Fibroblast of lung (primary cell): ENCODE data around the gene PRCC. TPM values are rescaled to one million over a fixed set of nuclear protein-coding genes. Genes with fewer than 3 reads are reported as not detected.
A peak's percentile ranks its signal among the peaks of the same experiment; 100 is the strongest.

Experiments used
- DNase-seq, 2 donors: peaks; one replicate each; pipeline versions ENCODE4 v3.0.0 to v3.0.0-alpha.2; 2010; ENCODE audit warnings: low read depth in 2 of 2
- H2AFZ ChIP-seq: 2 replicates; pipeline ENCODE4 v1.5.1; 2012; ENCODE audit warnings: low read length, control low read depth, inconsistent platforms
- H3K27ac ChIP-seq: 2 replicates; pipeline ENCODE4 v1.5.1; 2011; ENCODE audit warnings: low read length, control low read depth; ENCODE audit not compliant: insufficient read depth
- H3K27me3 ChIP-seq: 2 replicates; pipeline ENCODE4 v1.5.1; 2011; ENCODE audit warnings: mild to moderate bottlenecking, low read length; ENCODE audit not compliant: control insufficient read depth, insufficient read depth
- H3K36me3 ChIP-seq: 2 replicates; pipeline ENCODE4 v1.5.1; 2011; ENCODE audit warnings: low read length; ENCODE audit not compliant: control insufficient read depth, insufficient read depth
- H3K4me1 ChIP-seq: 2 replicates; pipeline ENCODE4 v1.5.1; 2011; ENCODE audit warnings: low read length; ENCODE audit not compliant: control insufficient read depth, insufficient read depth; ENCODE audit errors: extremely low read depth
- H3K4me2 ChIP-seq: 2 replicates; pipeline ENCODE4 v1.5.1; 2011; ENCODE audit warnings: low read length, control low read depth; ENCODE audit not compliant: insufficient read depth; ENCODE audit errors: extremely low read depth
- H3K4me3 ChIP-seq, 4 experiments: fragments of 200-600 bp in 1 of 4; sonication (generic) in 1 of 4; replicated peaks in 1 of 4; 2 replicates each; pipeline ENCODE4 v1.5.1; 2011 to 2016; ENCODE audit warnings: low read length in 4 of 4, low read depth in 3 of 4, mild to moderate bottlenecking in 3 of 4, control low read depth in 2 of 4, inconsistent platforms in 1 of 4, mixed read lengths in 1 of 4; ENCODE audit not compliant: insufficient read depth in 1 of 4; ENCODE audit errors: control extremely low read depth in 1 of 4
- H3K79me2 ChIP-seq: 2 replicates; pipeline ENCODE4 v1.5.1; 2012; ENCODE audit warnings: mild to moderate bottlenecking, low read length, inconsistent platforms; ENCODE audit not compliant: control insufficient read depth, insufficient read depth
- H3K9ac ChIP-seq: 2 replicates; pipeline ENCODE4 v1.5.1; 2011; ENCODE audit warnings: mild to moderate bottlenecking, low read length, control low read depth; ENCODE audit not compliant: insufficient read depth
- H3K9me3 ChIP-seq: 2 replicates; pipeline ENCODE4 v1.5.1; 2012; ENCODE audit warnings: low read depth, low read length; ENCODE audit not compliant: control insufficient read depth, insufficient read depth
- H4K20me1 ChIP-seq: 2 replicates; pipeline ENCODE4 v1.5.1; 2011; ENCODE audit warnings: low read length; ENCODE audit not compliant: control insufficient read depth, insufficient read depth; ENCODE audit errors: extremely low read depth
- EZH2 ChIP-seq: IDR thresholded peaks from 2 replicates; pipeline ENCODE4 v1.5.1; 2012; ENCODE audit warnings: low read length, control low read depth, mild to moderate bottlenecking; ENCODE audit errors: missing control alignments
- polyA plus RNA-seq, 2 donors: library from polyadenylated mRNA; depleted of rRNA in 1 of 2; stranded (reverse) in 1 of 2; unstranded in 1 of 2; fragments of >200 nt; gene quantifications; 2 replicates each; pipeline ENCODE4 v1.2.1, GENCODE V29; 2011 to 2012; ENCODE audit warnings: missing spikeins in 1 of 2
- total RNA-seq: library from RNA; depleted of rRNA; stranded (reverse); fragments of >200 nt; gene quantifications from 2 replicates; pipeline ENCODE4 v1.2.1, GENCODE V29; 2014
- TF ChIP-seq, protein P1 (sequence below), 2 donors: IDR thresholded peaks in 1 of 2; conservative IDR thresholded peaks in 1 of 2; 1 replicate in 1 of 2; 2 replicates in 1 of 2; pipeline ENCODE4 v1.5.1; 2011 to 2012; ENCODE audit warnings: low read length in 2 of 2, control low read depth in 1 of 2, inconsistent platforms in 1 of 2, low read depth in 1 of 2, mild to moderate bottlenecking in 1 of 2

The PRCC gene
- total and polyA plus RNA-seq, 2 donors (not counting 1 experiment from before 2014, with no cell fraction given) = 13.2 to 52.0 TPM

DNA sequence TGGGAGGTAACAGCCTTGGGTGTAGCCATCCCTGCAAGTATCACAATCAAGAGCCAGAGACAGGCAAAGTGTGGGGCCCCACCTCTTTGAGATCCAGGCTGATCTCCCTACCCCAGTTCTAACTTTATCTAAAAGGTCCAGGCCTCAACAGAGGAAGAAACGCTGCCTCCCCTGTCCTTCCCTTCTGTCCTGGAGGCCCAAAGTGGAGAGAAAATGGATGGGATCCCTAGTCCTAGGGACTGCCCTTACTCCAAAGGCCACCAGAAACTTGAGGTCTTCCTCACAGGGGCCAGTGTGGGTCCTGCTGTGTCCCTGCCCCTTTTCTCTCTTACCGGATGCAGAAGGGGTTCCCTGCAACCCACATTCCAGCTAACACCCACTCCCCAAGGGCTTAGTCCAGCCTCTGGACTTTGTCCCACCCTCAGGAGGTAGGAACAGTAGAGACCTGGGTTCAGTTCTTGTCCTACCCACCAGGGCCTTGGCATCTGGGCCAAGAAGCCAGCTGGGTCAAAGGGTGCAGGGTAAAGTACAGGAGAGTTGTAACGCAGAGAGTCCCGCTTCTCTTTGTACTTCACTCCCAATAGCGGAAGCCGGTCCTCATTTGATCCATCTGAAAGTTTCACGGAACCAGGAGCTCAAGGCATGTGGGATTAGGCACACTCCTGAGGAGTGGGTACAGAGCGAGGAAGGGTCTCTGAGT, 17.8 kb upstream of the PRCC start:
- Histone ChIP-seq H3K36me3 (peaks cover 8% of the 10 kb centered on the region), H3K9me3 (no peaks in the 10 kb centered on the region), H3K27ac (peak overlapping the region; percentile 100), H3K79me2 (peaks cover 73% of the 10 kb centered on the region), H3K4me1 (peaks cover 38% of the 10 kb centered on the region), H3K9ac (peak overlapping the region; percentile 89), H3K4me2 (peak overlapping the region; percentile 84), H2AFZ (no peak overlapping the region), H4K20me1 (no peaks in the 10 kb centered on the region), H3K4me3 (peak overlapping the region; percentile 83 to 95 (median 90)), H3K27me3 (no peaks in the 10 kb centered on the region)
- no peak for DNase-seq
- no peak for TF ChIP-seq EZH2
- TF ChIP-seq, protein P1, sequence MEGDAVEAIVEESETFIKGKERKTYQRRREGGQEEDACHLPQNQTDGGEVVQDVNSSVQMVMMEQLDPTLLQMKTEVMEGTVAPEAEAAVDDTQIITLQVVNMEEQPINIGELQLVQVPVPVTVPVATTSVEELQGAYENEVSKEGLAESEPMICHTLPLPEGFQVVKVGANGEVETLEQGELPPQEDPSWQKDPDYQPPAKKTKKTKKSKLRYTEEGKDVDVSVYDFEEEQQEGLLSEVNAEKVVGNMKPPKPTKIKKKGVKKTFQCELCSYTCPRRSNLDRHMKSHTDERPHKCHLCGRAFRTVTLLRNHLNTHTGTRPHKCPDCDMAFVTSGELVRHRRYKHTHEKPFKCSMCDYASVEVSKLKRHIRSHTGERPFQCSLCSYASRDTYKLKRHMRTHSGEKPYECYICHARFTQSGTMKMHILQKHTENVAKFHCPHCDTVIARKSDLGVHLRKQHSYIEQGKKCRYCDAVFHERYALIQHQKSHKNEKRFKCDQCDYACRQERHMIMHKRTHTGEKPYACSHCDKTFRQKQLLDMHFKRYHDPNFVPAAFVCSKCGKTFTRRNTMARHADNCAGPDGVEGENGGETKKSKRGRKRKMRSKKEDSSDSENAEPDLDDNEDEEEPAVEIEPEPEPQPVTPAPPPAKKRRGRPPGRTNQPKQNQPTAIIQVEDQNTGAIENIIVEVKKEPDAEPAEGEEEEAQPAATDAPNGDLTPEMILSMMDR (conservative IDR thresholded peaks at IDR 0.05 in 1 of 2, IDR thresholded peaks at IDR 0.05 in 1 of 2; ENCODE audit: low read depth in 1 of 2, low read length in 2 of 2) = no peak

DNA sequence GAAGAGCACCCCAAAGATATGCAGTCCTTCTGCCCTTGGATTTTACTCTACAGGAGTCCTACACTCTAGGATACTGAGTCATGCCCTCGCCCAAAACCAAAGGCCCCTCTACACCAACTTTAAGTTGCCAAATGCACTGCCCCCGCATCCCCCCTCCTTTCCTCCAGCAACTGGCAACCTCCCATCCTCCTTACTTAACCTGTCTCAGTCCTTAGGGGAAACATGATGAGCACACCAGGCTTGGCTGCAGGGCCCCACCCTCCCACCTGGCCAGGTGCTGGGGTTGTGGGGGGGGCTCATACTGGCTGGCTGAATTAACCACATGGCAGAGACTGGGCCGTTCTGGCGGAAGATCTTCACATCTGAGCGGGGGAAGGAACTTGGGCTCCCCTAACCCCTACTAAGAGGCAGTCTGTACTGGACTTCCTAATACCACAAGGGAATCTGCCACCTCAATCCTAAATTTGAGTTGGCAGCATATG, 17.1 kb upstream of the PRCC start:
- H3K9ac ChIP-seq = peak overlapping the region; percentile 89
- peaks cover 38% of the 10 kb centered on the region for H3K4me1 ChIP-seq
- peak overlapping the region; percentile 100 for H3K27ac ChIP-seq
- H3K79me2 ChIP-seq = peaks cover 66% of the 10 kb centered on the region
- DNase-seq = peak in 1 of 2 donors; percentile 38
- H2AFZ ChIP-seq = no peak overlapping the region
- TF ChIP-seq, protein P1 (conservative IDR thresholded peaks at IDR 0.05 in 1 of 2, IDR thresholded peaks at IDR 0.05 in 1 of 2; ENCODE audit: low read depth in 1 of 2, low read length in 2 of 2) = no peak
- TF ChIP-seq EZH2 = no peak
- H3K4me3 ChIP-seq = peak overlapping the region; percentile 83 to 95 (median 90)
- H3K9me3 ChIP-seq = no peaks in the 10 kb centered on the region
- peak overlapping the region; percentile 84 for H3K4me2 ChIP-seq
- H3K36me3 ChIP-seq = peaks cover 2% of the 10 kb centered on the region
- no peaks in the 10 kb centered on the region for H3K27me3 ChIP-seq
- no peaks in the 10 kb centered on the region for H4K20me1 ChIP-seq

DNA sequence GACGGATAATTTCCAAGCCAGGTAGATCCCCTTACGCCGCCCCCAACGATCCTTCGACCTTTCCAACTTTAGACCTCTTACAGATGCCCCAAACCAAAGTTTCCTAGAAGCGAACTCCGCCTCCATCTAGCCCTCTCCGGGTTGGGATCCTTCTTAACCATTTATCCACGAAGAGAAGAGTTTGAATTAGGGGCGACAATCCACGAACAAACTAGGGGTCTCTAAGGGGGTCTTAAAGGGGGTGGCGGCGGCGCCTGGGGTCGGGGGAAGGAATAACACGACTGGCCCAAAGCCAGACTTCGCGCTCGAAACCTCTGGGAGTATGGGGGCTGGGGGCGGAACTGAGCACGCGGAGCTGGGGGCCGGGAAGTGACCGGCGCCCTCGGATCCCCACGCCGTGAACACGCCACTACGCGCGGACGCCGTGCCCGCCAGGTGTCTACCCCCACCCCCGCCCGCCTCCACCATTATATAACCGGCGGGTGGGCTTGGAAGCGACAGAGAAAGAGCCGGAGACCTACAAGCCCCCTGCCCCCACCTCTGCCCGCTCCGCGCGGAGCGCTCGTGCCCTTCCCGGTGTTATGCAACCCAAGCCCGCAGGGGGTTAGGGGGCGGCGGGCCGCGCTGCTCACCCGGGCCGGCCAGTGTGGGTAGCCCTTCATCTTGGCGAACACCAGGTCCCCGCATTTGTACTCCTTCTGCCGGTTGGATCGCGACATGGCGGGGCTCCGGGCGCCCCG, 16.5 kb upstream of the PRCC start:
- Histone ChIP-seq H3K79me2 (peaks cover 60% of the 10 kb centered on the region), H3K4me1 (peaks cover 34% of the 10 kb centered on the region), H3K4me2 (peak overlapping the region; percentile 84), H3K27ac (peak overlapping the region; percentile 100), H4K20me1 (no peaks in the 10 kb centered on the region), H3K27me3 (no peaks in the 10 kb centered on the region), H3K36me3 (peaks cover under 1% of the 10 kb centered on the region), H3K9ac (peak overlapping the region; percentile 89), H3K9me3 (no peaks in the 10 kb centered on the region), H2AFZ (no peak overlapping the region), H3K4me3 (peak overlapping the region; percentile 83 to 95 (median 90))
- TF ChIP-seq, protein P1 (conservative IDR thresholded peaks at IDR 0.05 in 1 of 2, IDR thresholded peaks at IDR 0.05 in 1 of 2; ENCODE audit: low read depth in 1 of 2, low read length in 2 of 2) = no peak
- TF ChIP-seq EZH2 = no peak
- peak; percentile 29 to 34 for DNase-seq
